Breast epithelium (tissue), 4 donors: ENCODE data around the gene GPATCH2. TPM values are rescaled to one million over a fixed set of nuclear protein-coding genes. Genes with fewer than 3 reads are reported as not detected.

Experiments used
- DNase-seq, 2 donors: peaks; one replicate each; pipeline ENCODE4 v3.0.0-alpha.2; 2019; ENCODE audit warnings: low spot score in 2 of 2
- H3K27ac ChIP-seq, 2 donors: fragments of 200-600 bp; sonication (generic) in 1 of 2; one replicate each; pipeline ENCODE4 v1.5.1; 2016 to 2019; ENCODE audit warnings: mild to moderate bottlenecking in 1 of 2
- H3K27me3 ChIP-seq, 2 donors: fragments of 200-600 bp; sonication (generic) in 1 of 2; one replicate each; pipeline versions ENCODE4 v1.5.1 to v1.6.0; 2017 to 2019; ENCODE audit warnings: control low read depth in 1 of 2, mild to moderate bottlenecking in 1 of 2
- H3K36me3 ChIP-seq: fragments of 200-600 bp; one replicate; pipeline ENCODE4 v1.5.1; 2019
- H3K4me1 ChIP-seq, 2 donors: fragments of 200-600 bp; sonication (generic); one replicate each; pipeline ENCODE4 v1.5.1; 2016 to 2019; ENCODE audit warnings: control low read depth in 1 of 2
- H3K4me3 ChIP-seq, 3 donors: fragments of 200-600 bp; sonication (generic); 1 replicate in 2 of 3; 2 replicates in 1 of 3; pipeline ENCODE4 v1.5.1; 2016 to 2019; ENCODE audit warnings: mild to moderate bottlenecking in 3 of 3, moderate library complexity in 2 of 3
- H3K9me3 ChIP-seq, 2 donors: fragments of 200-600 bp; sonication (generic) in 1 of 2; one replicate each; pipeline ENCODE4 v1.5.1; 2016 to 2019; ENCODE audit warnings: control low read depth in 1 of 2
- POLR2A ChIP-seq: fragments of 450-650 bp; IDR thresholded peaks from one replicate; pipeline ENCODE4 v1.6.1; 2016; ENCODE audit warnings: antibody characterized with exemption, mild to moderate bottlenecking, moderate library complexity
- POLR2AphosphoS5 ChIP-seq, 3 donors: sonication (generic); formaldehyde crosslinking; IDR thresholded peaks; one replicate each; pipeline ENCODE4 v1.6.1; 2017; ENCODE audit warnings: antibody characterized with exemption in 3 of 3
- intact Hi-C: fragments of 100-400 bp; cut with DNase I; formaldehyde crosslinking; loops from one replicate; pipeline ENCODE4 v1.15.1; 2023; ENCODE audit warnings: low total_unique reads
- total RNA-seq, 3 donors: library from RNA; depleted of rRNA; stranded (reverse); fragments of >200 nt; gene quantifications; one replicate each; pipeline ENCODE4 v1.1.0, GENCODE V29; 2016
- TF ChIP-seq, protein P1 (sequence below), 3 donors: fragments of 450-650 bp; IDR thresholded peaks; one replicate each; pipeline ENCODE4 v1.5.1; 2016 to 2017; ENCODE audit warnings: antibody characterized with exemption in 3 of 3, mild to moderate bottlenecking in 3 of 3, moderate library complexity in 3 of 3

Gene GPATCH2
- total RNA-seq, 3 donors from 2014 or later = 12.0 to 29.3 (median 23.9) TPM

DNA sequence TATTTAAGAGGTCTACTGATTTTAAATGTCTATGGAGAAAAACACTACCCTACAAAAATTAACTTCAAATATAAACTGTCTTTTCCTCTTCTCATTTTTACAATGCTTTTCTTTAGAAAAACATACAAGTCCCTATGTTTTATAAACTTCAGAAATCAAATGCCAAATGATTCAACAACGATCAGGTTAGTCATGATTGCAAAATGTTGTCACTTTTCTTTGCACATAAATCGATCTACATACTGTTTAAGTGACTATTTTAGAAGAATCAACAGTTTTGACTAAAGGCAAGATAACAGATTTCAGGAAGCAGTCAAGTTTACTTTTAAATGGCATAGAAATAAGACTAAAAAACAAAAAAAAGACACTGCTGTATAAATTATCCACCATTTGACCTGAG lies 168.7 kb downstream of the GPATCH2 start:
- Histone ChIP-seq H3K9me3 (peaks cover 14 to 20% of the 10 kb centered on the region in 2 donors), H3K4me1 (no peaks in the 10 kb centered on the region), H3K27me3 (no peaks in the 10 kb centered on the region), H3K4me3 (no peak overlapping the region), H3K27ac (no peak overlapping the region), H3K36me3 (no peaks in the 10 kb centered on the region)
- DNase-seq = no peak
- TF ChIP-seq POLR2A (no peak), POLR2AphosphoS5 (IDR thresholded peaks at IDR 0.05) (no peak)
- TF ChIP-seq, protein P1, sequence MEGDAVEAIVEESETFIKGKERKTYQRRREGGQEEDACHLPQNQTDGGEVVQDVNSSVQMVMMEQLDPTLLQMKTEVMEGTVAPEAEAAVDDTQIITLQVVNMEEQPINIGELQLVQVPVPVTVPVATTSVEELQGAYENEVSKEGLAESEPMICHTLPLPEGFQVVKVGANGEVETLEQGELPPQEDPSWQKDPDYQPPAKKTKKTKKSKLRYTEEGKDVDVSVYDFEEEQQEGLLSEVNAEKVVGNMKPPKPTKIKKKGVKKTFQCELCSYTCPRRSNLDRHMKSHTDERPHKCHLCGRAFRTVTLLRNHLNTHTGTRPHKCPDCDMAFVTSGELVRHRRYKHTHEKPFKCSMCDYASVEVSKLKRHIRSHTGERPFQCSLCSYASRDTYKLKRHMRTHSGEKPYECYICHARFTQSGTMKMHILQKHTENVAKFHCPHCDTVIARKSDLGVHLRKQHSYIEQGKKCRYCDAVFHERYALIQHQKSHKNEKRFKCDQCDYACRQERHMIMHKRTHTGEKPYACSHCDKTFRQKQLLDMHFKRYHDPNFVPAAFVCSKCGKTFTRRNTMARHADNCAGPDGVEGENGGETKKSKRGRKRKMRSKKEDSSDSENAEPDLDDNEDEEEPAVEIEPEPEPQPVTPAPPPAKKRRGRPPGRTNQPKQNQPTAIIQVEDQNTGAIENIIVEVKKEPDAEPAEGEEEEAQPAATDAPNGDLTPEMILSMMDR (IDR thresholded peaks at IDR 0.05) = no peak
- intact Hi-C loops = no loop called here

DNA sequence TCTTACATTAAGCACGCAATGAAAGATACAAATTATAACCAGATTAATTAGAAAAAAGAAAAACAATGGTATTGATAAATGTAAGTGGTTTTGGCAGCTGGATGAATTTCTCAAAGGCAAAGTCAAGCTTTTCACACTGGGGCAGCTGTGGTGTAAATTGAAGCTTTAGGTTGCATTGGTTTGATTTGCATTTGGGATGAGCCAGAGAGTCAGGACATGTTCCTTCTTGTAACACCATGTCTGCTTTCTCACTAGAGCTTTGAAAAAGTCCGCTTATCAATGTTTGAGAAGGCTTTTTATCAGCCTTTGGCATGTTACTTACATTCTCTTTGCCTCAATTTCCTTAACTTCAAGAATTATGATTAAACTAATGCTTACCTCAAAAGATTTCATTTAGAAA lies 173.9 kb downstream of the GPATCH2 start:
- Histone ChIP-seq H3K27ac (no peak overlapping the region), H3K27me3 (no peaks in the 10 kb centered on the region), H3K9me3 (no peaks in the 10 kb centered on the region), H3K4me3 (no peak overlapping the region), H3K36me3 (no peaks in the 10 kb centered on the region), H3K4me1 (no peaks in the 10 kb centered on the region)
- TF ChIP-seq POLR2AphosphoS5 (IDR thresholded peaks at IDR 0.05) (no peak), POLR2A (no peak)
- TF ChIP-seq, protein P1 (IDR thresholded peaks at IDR 0.05) = no peak
- intact Hi-C loops = no loop called here
- DNase-seq = no peak

DNA sequence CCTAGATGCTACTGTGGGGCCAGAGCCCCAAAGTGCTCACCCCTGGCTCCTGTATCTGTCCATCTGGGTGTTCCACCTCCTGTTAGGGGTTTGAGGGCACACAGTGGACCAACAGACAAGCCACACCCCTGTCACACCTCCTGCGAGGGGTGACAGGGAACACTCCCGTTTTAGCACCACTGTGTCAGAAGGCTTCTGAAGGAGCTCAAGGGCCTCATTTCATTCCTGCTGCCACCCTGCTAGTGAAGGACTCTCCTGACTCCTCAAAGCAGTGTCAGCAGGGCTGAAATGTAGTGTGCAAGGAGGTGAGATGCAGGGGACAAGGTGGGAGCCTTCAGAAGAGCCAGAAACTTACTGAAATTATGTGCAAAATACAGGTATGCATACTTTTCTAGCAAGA lies 174.6 kb downstream of the GPATCH2 start:
- no peak overlapping the region for H3K27ac ChIP-seq
- no peak overlapping the region for H3K4me3 ChIP-seq
- DNase-seq = no peak
- intact Hi-C loops = no loop called here
- H3K4me1 ChIP-seq = no peaks in the 10 kb centered on the region
- no peaks in the 10 kb centered on the region for H3K36me3 ChIP-seq
- TF ChIP-seq, protein P1 (IDR thresholded peaks at IDR 0.05) = no peak
- no peak for TF ChIP-seq POLR2AphosphoS5 (IDR thresholded peaks at IDR 0.05)
- no peaks in the 10 kb centered on the region for H3K9me3 ChIP-seq
- no peaks in the 10 kb centered on the region for H3K27me3 ChIP-seq

DNA sequence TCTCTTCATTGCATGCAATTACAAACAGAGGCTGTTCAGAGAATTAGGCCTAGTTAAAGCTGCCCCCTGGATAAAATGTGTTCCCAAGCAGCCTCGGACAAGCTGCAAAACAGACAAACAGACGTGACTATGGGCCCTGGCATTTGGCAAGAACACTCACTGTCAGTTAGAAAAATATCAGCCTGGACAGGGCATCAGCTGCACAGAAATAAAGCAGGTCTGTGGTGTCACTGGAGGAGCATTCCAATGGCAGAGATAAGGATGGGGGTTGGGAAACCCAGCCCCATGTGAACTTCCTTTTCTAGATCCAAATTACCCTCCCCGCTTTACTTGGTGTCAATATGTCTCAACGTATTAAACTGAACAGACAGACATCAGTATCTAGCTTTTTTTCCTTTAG lies 177.1 kb downstream of the GPATCH2 start:
- H3K36me3 ChIP-seq = no peaks in the 10 kb centered on the region
- TF ChIP-seq POLR2AphosphoS5 (IDR thresholded peaks at IDR 0.05) = no peak
- no peaks in the 10 kb centered on the region for H3K9me3 ChIP-seq
- intact Hi-C loops = no loop called here
- no peaks in the 10 kb centered on the region for H3K27me3 ChIP-seq
- no peaks in the 10 kb centered on the region for H3K4me1 ChIP-seq
- no peak overlapping the region for H3K4me3 ChIP-seq
- no peak overlapping the region for H3K27ac ChIP-seq
- DNase-seq = no peak

DNA sequence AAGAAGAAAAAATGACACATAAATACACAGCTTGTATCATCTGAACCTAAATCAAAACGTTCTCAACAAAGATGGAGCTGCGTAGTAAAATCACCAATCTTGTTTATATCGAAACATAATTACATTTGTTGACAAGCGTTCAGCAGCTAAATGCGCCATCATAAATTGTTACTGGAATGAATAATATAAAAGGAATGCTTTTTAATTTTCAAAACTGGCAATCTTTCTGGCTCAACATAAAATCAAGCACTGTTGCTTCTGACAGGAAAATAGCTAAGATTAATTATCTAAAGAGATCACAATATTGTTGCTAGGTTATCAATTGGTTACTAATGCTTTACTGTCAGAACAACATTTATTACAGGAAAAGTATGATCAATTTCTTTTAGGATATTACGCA lies 181.5 kb downstream of the GPATCH2 start:
- no peak for DNase-seq
- intact Hi-C loops = no loop called here
- H3K27ac ChIP-seq = no peak overlapping the region
- TF ChIP-seq POLR2A (no peak), POLR2AphosphoS5 (IDR thresholded peaks at IDR 0.05) (no peak)
- TF ChIP-seq, protein P1 (IDR thresholded peaks at IDR 0.05) = no peak
- H3K9me3 ChIP-seq = no peaks in the 10 kb centered on the region
- no peaks in the 10 kb centered on the region for H3K4me1 ChIP-seq
- H3K27me3 ChIP-seq = no peaks in the 10 kb centered on the region
- no peaks in the 10 kb centered on the region for H3K36me3 ChIP-seq
- no peak overlapping the region for H3K4me3 ChIP-seq

DNA sequence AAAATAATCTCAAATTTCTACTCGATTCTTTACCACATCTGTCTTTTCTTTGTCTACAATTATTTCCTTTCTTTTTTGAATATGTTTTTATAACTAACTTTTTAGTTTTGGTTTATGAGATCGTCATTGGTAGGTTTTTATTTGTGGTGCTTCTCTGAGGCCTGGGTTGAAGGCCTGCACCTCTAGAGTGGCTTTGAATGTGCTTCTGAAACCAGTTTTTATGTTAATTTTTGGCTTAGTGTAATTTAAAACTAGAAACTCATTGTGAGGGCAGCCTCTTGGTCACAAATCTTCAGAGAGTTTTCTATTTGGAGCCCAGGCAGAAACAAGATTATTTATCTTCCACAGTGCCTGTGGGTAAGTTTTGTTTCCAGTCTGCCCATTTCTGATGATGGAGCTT lies 187.0 kb downstream of the GPATCH2 start:
- Histone ChIP-seq H3K4me1 (no peaks in the 10 kb centered on the region), H3K27me3 (no peaks in the 10 kb centered on the region), H3K9me3 (no peaks in the 10 kb centered on the region), H3K27ac (no peak overlapping the region), H3K36me3 (no peaks in the 10 kb centered on the region), H3K4me3 (no peak overlapping the region)
- intact Hi-C loops = no loop called here
- DNase-seq = no peak
- TF ChIP-seq, protein P1 (IDR thresholded peaks at IDR 0.05) = no peak
- TF ChIP-seq POLR2A (no peak), POLR2AphosphoS5 (IDR thresholded peaks at IDR 0.05) (no peak)
